ENCODE measurements around the gene MLNR. TPM values are rescaled to one million over a fixed set of nuclear protein-coding genes. Genes with fewer than 3 reads are reported as not detected.

MLNR gene, protein sequence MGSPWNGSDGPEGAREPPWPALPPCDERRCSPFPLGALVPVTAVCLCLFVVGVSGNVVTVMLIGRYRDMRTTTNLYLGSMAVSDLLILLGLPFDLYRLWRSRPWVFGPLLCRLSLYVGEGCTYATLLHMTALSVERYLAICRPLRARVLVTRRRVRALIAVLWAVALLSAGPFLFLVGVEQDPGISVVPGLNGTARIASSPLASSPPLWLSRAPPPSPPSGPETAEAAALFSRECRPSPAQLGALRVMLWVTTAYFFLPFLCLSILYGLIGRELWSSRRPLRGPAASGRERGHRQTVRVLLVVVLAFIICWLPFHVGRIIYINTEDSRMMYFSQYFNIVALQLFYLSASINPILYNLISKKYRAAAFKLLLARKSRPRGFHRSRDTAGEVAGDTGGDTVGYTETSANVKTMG
- under 1 TPM in 1 of 3 donors, not detected in 2; 0.06 TPM for polyA plus RNA-seq

DNA sequence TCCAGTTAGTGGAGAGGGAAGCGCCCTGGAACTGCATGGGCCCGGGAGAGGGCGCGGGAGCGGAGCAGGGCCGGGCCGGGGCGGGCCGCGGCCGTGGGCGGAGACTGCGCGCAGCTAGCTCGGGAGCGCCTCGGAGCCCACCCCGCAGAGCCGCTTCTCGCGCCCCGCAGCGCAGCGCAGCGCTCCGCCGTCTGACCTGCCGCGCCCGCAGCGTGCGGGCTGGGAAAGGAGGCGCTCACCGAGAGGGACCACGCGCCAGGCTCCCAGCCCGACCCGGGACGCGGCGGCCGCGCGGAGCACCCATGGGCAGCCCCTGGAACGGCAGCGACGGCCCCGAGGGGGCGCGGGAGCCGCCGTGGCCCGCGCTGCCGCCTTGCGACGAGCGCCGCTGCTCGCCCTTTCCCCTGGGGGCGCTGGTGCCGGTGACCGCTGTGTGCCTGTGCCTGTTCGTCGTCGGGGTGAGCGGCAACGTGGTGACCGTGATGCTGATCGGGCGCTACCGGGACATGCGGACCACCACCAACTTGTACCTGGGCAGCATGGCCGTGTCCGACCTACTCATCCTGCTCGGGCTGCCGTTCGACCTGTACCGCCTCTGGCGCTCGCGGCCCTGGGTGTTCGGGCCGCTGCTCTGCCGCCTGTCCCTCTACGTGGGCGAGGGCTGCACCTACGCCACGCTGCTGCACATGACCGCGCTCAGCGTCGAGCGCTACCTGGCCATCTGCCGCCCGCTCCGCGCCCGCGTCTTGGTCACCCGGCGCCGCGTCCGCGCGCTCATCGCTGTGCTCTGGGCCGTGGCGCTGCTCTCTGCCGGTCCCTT is at the start of gene MLNR:
Gene MLNR, plus strand, starts transcription at position 303 of the 820 bp plus-strand sequence. Its CDS starts 0 bp downstream, at position 303.
- no peak within 1 kb of the TSS for H3K27ac ChIP-seq (ENCODE audit: low read depth, low read length)
- 1 to 3% (median 3%) methylated on average over 82 to 111 of the region's 111 CpGs for WGBS, 3 donors

GRCh38 chr13:49171359-49171758 is 48.8 kb upstream of the MLNR start:
- no peak overlapping the region for H3K27ac ChIP-seq (ENCODE audit: low read depth, low read length)

DNA sequence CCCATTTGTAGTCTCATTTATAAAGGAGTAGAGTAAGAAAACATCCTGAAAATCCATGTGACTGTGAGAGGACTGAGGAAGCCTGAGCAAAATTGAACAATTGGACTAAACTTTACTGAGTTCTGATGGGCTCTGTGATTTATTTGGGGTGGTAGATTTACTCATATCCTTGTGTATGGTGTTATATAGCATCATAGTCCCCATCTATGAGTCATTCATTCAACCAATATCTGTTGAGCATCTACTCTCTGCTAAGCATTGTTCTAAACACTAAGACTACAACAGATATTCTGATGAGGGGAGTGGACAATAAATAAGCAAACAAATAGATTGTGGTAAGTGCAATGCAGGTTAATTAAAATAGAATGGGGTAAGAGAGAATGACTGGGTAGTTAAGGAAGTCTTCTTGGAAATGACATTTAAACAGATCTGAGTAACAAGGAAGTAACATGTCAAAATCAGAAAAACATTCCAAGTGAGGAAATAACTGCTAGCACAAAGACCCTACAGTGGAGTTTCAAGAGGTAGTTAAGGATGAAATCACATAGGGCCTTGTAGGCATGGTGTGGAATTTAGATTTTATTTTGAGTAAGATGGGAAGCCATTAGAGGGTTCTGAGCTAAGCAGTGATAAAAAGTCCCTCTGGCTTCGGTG is 36.3 kb upstream of the MLNR start:
- 65 to 78% (median 72%) methylated on average over 1 of the region's 1 CpG for WGBS, 3 donors
- H3K27ac ChIP-seq (ENCODE audit: low read depth, low read length) = no peak overlapping the region

GRCh38 chr13:49184621-49185020 is 35.5 kb upstream of the MLNR start:
- no peak overlapping the region for H3K27ac ChIP-seq (ENCODE audit: low read depth, low read length)
- 81 to 83% (median 83%) methylated on average over 4 of the region's 4 CpGs for WGBS, 3 donors

DNA sequence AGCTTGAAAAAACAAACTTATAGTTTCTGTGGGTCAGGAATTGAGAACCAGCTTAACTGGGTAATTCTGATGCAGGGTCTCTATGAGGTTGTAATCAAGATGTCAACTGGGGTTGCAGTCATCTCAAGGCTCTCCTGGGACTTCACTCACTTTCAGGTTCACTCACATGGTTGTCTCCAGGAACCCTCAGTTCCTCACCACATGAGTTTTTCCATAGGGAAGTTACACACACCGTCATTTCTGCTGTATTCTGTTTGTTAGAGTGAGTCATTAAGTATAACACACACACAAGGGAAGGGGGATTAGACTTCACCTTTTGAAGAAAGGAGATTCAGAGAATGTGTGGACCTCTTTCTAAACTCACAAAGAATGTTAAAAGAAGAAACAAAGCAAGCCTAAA is 34.9 kb upstream of the MLNR start:
- WGBS, 3 donors = 45 to 49% (median 47%) methylated on average over 1 of the region's 1 CpG
- H3K27ac ChIP-seq (ENCODE audit: low read depth, low read length) = no peak overlapping the region

DNA sequence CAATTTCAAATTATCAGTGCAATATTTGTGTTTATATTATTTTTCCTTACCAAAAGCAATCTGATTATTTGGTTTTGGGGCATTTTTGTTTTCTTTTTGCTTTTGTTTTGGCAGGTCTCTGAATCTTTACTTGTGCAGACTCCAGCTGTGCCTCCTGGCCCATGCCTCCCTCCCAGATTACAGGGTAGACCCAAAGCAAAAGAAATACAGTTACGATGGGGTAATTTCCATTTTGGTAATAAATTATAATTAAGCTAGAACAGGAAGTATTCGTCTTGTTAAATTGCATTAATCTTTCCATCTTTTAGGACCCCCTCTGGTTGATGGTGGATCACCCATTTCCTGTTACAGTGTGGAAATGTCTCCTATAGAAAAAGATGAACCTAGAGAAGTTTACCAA is 29.2 kb upstream of the MLNR start:
- 78 to 89% (median 87%) methylated on average over 2 of the region's 2 CpGs for WGBS, 3 donors
- H3K27ac ChIP-seq (ENCODE audit: low read depth, low read length) = no peak overlapping the region

GRCh38 chr13:49206641-49207040 is 13.5 kb upstream of the MLNR start:
- 93 to 97% (median 93%) methylated on average over 3 of the region's 3 CpGs for WGBS, 3 donors
- no peak overlapping the region for H3K27ac ChIP-seq (ENCODE audit: low read depth, low read length)

DNA sequence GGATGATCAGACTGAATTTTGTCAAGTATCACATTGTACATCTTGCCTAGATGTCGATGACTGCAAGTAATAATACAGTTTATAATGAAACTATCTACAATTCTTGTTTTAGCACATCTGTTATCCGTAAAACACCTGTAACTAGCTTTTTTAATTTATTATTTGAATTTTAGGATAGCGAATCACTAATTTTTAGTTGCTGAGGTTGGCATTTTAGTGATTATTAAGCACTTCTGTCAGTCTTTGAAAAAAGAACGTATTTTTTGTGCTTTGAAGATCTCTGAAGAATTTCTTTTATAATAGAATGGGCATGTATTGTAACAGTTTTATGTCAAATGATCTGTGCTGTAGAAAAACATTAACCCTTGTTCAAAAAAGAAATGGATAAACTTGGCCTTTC is 11.5 kb upstream of the MLNR start:
- 94 to 97% (median 95%) methylated on average over 4 of the region's 4 CpGs for WGBS, 3 donors
- H3K27ac ChIP-seq (ENCODE audit: low read depth, low read length) = no peak overlapping the region

DNA sequence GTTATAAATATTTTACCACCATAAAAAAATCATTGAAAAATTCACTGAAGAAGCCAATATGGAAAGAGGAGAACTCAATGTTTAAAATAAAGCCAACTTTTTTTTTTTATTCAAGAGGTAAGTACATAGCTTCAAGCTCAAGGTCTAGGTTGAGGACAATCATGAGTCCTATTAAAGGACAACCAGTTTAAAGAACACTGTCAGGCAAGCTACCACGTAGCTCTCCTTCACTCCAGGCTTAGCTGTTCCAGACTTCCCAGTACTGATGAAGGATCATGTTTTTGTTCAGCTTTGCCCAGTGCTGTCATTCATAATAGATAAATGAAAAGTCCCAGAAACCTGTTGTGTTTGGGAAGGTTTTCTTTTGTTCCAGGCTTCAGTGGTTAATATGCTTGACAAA is 10.0 kb upstream of the MLNR start:
- 91 to 95% (median 93%) methylated on average over 1 of the region's 1 CpG for WGBS, 3 donors
- no peak overlapping the region for H3K27ac ChIP-seq (ENCODE audit: low read depth, low read length)

- 89 to 97% (median 90%) methylated on average over 5 of the region's 5 CpGs for WGBS, 3 donors
- no peak overlapping the region for H3K27ac ChIP-seq (ENCODE audit: low read depth, low read length)
Observed at GRCh38 chr13:49210669-49211068, 9.5 kb upstream of the MLNR start.

DNA sequence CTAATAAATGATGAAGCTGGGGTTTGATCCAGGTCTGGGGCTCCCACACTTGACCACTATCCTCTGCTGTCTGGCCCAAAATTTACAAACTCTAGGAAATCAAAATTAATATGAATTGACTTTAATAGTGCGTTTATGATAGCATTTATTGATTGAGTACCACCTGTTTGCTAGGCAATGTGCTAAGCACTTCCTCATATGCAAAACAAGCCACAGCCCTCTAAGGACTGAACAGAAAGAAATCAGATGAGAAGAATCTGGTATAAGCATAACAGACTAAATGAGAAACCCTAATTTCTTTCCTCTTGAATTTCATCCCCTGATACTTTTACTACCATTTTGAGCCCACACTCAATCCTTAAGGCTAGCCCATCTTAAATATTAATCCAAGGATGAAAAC is 6.6 kb upstream of the MLNR start:
- 45 to 81% (median 77%) methylated on average over 1 of the region's 1 CpG for WGBS, 3 donors
- no peak overlapping the region for H3K27ac ChIP-seq (ENCODE audit: low read depth, low read length)

DNA sequence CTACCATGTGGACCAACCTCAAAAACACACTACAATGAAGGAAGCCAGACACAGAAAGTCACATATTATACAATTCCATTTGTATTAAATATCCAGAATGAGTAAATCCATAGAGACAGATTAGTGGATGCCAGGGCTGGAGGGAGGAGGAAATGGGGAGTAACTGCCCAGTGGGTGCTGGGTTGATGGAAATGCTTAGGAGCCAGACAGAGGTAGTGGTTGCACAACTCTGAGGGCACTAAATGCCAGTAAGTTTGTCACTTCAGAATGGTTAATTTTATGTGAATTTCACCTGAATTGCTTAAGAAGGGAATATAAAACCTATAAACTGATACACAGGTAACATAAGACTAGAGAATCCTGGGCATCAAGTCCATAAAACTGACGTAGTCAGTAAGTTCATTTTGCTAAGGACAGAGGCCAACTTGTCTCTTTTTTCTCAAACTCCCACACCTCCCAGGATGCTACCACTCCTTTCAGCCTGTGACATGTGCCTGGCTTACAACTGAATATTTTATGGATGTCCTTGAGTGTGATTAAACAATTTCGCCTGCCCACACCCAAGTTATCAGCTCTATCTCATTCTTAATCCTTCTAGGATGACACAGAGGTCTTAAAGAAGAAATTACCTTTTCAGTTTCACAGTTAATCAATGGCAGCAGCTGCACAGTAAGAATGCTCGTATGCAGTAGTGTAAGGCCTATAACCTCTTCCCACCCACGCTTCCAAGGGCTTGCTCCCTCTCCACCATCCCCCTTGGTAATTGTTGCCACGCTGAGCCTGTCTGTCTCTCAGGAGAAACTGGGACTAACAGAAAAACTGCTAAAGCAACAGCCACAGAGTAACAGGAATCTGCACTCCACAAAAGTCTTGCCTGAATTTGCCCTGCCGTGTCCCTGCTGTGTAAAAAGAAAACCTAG is 5.9 kb upstream of the MLNR start:
- WGBS, 3 donors = 52 to 68% (median 59%) methylated on average over 6 of the region's 6 CpGs
- H3K27ac ChIP-seq (ENCODE audit: low read depth, low read length) = no peak overlapping the region

DNA sequence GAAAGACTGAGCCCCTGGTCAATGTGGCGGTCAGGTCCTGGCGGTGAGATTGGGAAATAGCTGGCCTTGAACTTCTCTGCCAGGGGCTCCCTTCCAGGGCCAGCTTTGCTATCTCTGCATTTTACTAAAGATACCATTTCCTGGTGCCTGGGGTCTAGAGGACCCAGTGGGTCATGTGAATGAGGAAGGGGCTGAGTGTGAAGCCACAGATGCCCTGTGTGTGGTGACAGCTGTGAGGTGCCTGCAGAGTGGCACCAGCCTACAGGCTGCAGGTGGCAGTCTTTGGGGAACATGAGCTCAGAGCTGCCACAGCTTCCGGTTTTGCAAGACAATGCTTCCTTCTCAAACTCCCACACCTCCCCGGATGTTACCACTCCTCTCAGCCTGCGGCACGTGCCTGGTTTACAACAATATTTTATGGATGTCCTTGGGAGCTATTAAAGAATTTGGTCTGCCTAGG is 5.2 kb upstream of the MLNR start:
- H3K27ac ChIP-seq (ENCODE audit: low read depth, low read length) = no peak overlapping the region
- 35 to 49% (median 42%) methylated on average over 6 of the region's 6 CpGs for WGBS, 3 donors

DNA sequence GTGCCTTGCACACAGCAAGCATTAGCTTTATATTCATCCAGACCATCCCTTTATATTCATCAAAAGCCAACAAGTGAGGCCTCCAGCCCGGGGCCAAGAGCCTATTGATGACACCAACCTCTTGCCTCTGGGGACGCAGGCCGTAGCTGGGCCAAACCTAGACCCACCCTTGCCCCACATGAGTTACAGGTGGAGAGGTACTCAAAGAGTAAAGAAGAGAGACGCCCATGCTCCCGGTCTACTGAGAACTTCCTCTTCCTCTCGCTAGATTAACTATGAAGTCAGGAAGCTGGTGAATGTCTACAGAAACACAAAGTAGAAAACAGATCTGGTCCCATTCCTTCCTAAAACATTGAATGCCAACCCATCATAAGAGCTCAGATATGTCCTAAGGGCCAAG is 3.8 kb upstream of the MLNR start:
- no peak overlapping the region for H3K27ac ChIP-seq (ENCODE audit: low read depth, low read length)
- WGBS, 3 donors = 69 to 83% (median 71%) methylated on average over 6 of the region's 6 CpGs

GRCh38 chr13:49217962-49218492 is 2.1 kb upstream of the MLNR start:
- WGBS, 3 donors = 49 to 56% (median 54%) methylated on average over 17 of the region's 17 CpGs
- H3K27ac ChIP-seq (ENCODE audit: low read depth, low read length) = no peak overlapping the region

DNA sequence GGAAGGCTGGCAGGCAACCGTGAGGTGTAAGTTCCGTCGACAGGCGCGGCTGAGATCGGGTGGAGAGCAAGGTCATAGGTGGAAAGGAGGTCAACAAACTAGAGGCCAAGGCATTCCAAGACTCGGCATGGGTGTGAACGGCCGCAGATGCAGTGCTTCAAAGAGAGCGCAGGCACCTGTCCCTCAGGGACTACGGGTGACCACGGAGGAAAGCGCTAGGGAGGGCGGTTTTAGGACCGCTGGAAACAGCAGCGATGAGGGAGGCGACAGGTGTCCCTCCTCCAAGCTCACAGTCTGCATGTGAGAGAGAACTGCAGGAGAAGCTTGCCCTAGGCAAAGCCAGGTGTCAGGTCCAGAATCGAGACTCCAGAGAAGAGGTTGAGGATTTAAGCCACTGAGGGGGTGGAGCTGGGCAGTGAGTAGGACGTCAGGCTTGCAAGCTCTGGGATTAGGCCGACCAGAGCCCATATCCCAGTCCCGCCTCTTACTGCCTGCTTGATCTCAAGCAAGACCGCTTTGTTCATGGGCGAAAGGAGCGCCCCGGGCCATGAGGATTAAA is 1.6 kb upstream of the MLNR start:
- no peak overlapping the region for H3K27ac ChIP-seq (ENCODE audit: low read depth, low read length)
- 30 to 49% (median 38%) methylated on average over 25 of the region's 25 CpGs for WGBS, 3 donors

DNA sequence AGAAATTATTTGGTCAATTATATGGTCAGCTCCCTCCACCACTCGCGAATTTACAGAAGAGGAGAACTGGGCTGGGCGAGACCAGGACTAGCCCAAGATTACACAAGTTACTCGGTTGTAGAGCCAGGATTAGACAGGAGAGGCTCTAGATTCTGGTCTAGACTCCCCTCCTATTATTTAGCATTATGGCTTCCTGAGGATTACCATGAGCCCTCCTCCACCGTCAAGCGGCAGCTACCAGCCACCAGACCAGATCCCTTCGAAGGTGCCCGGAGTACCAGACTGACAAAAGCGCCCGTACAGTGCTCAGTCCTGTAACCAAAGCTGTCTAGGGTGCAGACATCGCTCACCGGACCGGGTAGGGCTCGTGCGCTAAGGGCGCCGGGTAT is 497 bp upstream of the MLNR start:
- H3K27ac ChIP-seq (ENCODE audit: low read depth, low read length) = no peak overlapping the region
- 19 to 22% (median 21%) methylated on average over 17 of the region's 17 CpGs for WGBS, 3 donors
